Sigmoid colon (tissue), 3 donors: ENCODE measurements around the gene SH3PXD2B.

ENCODE experiments used
- CTCF ChIP-seq, 4 experiments: fragments of 450-650 bp in 3 of 4; fragments of 200-600 bp in 1 of 4; IDR thresholded peaks; one replicate each; pipeline ENCODE4 v1.5.1; 2016 to 2019; ENCODE audit warnings: antibody characterized with exemption in 4 of 4, mild to moderate bottlenecking in 3 of 4, moderate library complexity in 2 of 4
- POLR2A ChIP-seq, 2 donors: fragments of 450-650 bp; IDR thresholded peaks; one replicate each; pipeline ENCODE4 v1.6.1; 2016; ENCODE audit warnings: antibody characterized with exemption in 2 of 2, mild to moderate bottlenecking in 2 of 2, moderate library complexity in 2 of 2

- no peak for TF ChIP-seq CTCF (IDR thresholded peaks at IDR 0.05)
- TF ChIP-seq POLR2A (IDR thresholded peaks at IDR 0.05) = no peak
These were observed 13.8 kb downstream of the SH3PXD2B start for GRCh38 chr5:172440486-172440885.
